Effector memory CD8-positive, alpha-beta T cell (primary cell): Measurements from ENCODE around the gene RBM20.
A peak's percentile ranks its signal among the peaks of the same experiment; 100 is the strongest.

Experiments used
- ATAC-seq: fragments of 150-1000 bp; cut with Tn5 transposase; replicated peaks from 2 replicates; pipeline ENCODE4 v1.10.0; 2021; ENCODE audit warnings: mild to moderate bottlenecking, moderate library complexity
- DNase-seq, 3 experiments: peaks; one replicate each; pipeline ENCODE4 v3.0.0; 2021
- H3K27ac Mint-ChIP-seq, 2 donors: one replicate each; pipeline ENCODE4 v1.8.0; 2022; ENCODE audit warnings: mild to moderate bottlenecking in 2 of 2, mixed read lengths in 2 of 2, moderate library complexity in 2 of 2
- H3K27me3 Mint-ChIP-seq, 2 donors: one replicate each; pipeline ENCODE4 v1.8.0; 2022; ENCODE audit warnings: mixed read lengths in 2 of 2
- H3K36me3 Mint-ChIP-seq: one replicate; pipeline ENCODE4 v1.8.0; 2022; ENCODE audit warnings: mild to moderate bottlenecking, moderate library complexity, mixed read lengths; ENCODE audit not compliant: insufficient read depth
- H3K4me1 Mint-ChIP-seq, 2 donors: one replicate each; pipeline ENCODE4 v1.8.0; 2022; ENCODE audit warnings: low read depth in 2 of 2, mixed read lengths in 2 of 2
- H3K4me3 Mint-ChIP-seq, 2 donors: one replicate each; pipeline ENCODE4 v1.8.0; 2022; ENCODE audit warnings: mild to moderate bottlenecking in 2 of 2, mixed read lengths in 2 of 2, moderate library complexity in 2 of 2
- H3K9me3 Mint-ChIP-seq, 2 donors: one replicate each; pipeline ENCODE4 v1.8.0; 2022; ENCODE audit warnings: mixed read lengths in 2 of 2

RBM20 gene

DNA sequence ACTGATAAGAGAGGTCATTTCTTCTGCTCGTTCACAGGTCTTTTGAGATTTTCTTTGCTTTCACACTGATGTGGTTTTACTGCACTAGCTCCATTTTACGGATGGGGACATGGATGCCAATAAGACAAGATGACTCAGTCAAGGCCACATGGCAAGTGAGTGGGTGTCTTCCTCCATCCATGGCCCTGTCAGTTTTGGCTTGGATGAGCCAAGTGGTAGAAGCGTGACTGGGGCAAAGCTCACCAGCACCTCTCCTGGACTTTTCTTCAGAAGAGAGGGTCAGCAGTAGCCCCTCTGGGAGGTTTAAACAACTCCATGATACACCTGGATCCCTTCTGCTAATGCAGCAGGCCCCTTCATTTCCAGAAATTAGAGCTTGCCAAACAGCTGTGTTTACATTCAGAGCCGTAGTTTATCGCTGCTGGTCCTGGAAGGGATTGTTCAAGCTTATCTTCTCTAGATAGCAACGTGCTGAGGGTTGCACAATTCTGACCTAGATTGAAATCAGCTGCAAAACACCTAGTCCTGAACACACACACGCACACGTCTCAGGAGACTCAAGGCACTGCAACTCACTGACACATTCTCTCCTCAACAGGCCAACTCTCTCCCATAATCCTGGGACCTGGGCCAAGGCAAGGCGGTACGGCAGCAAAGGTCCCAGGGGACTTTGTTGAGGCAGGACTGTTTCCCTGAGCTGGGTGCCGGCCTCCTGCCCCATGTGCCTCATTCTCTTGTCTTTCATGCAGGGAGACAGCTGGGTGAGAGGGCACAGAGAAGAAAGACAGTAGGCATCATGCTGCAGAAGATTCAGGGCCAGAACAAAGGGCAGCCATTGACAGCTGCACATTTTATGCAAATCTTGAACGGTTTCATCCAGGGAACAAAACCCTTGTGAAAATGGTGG is 213.4 kb downstream of the RBM20 start:
- H3K4me1 Mint-ChIP-seq: peaks cover 69 to 76% of the 10 kb centered on the region in 2 donors
- H3K9me3 Mint-ChIP-seq: no peaks in the 10 kb centered on the region
- ATAC-seq (peak; percentile 50), DNase-seq (peak in 1 of 3 experiments; percentile 17)
- peaks cover 17% of the 10 kb centered on the region for H3K36me3 Mint-ChIP-seq
- H3K27me3 Mint-ChIP-seq: no peaks in the 10 kb centered on the region
- H3K4me3 Mint-ChIP-seq: peak overlapping the region; percentile 58 to 61
- peak overlapping the region in 1 of 2 donors; percentile 80 for H3K27ac Mint-ChIP-seq

DNA sequence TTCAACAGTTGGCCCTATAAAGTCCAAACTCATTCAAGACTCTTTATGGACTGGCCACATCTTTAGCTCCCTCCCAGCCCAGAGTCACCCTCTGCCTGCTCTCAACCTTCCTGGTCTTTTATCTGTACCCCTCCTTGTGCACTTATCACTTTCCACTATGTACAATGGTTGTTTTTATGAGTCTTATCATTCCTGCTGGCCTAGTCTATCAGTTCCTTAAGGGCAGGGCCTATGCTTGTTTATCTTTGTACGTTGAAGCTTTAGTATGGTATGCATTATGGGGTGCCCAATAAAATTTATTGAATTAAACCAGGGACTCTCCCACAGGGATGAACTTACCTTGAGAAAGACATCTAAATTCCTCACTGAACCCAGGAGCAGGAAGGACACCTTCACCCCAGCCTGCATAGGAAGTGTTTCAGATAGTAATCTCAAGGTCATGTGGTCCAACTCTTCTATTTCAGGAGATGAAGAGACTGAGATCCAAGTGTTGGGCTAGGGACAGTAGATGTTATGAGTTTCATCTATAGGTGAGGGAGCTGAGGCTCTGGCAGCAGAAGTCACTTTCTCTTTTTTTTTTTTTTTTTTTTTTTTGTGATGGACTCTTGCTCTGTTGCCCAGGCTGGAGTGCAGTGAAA is 214.3 kb downstream of the RBM20 start:
- ATAC-seq (no peak), DNase-seq (no peak)
- peak overlapping the region; percentile 58 to 61 for H3K4me3 Mint-ChIP-seq
- H3K4me1 Mint-ChIP-seq: peaks cover 66 to 74% of the 10 kb centered on the region in 2 donors
- H3K36me3 Mint-ChIP-seq: peaks cover 15% of the 10 kb centered on the region
- H3K27ac Mint-ChIP-seq: peak overlapping the region; percentile 80 to 99
- H3K9me3 Mint-ChIP-seq: no peaks in the 10 kb centered on the region
- no peaks in the 10 kb centered on the region for H3K27me3 Mint-ChIP-seq

DNA sequence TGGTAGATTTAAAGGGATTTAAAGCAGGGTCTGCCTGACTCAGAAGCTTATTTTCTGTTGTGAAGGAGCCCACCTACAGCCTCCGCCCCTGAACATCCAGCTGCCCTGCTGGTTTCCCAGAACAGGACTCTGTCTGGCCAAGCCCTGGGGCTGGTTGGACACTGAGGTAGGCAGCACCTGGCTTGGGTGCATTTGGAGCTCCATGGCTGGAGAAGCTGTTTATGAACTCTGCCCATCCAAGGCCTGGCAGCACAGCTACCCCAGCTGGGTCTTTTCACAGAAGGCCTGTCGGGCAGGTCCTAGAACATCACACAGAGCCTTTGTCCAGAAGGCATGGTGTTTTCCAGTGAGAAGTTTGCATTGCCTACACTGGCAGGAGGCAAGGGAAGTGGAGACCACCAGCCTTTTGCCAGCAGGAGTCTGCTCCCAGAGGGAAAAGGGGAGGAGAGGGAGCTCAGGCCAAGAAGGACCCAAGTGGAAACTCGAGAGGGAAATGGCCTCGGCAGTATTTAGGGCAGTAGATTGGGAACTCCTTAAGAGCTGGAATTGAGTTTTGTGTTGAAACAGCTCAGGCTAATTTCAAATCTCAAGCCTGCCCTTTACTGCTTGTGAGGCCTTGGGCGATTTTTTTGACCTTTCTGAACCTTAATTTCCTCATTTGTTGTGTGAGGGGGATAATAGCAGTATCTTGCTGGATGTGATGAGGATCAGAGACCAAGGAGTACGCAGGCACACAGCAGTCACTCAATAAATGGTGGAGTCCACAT is 215.3 kb downstream of the RBM20 start:
- DNase-seq: no peak
- Mint-ChIP-seq H3K9me3 (no peaks in the 10 kb centered on the region), H3K36me3 (peaks cover 15% of the 10 kb centered on the region), H3K27me3 (no peaks in the 10 kb centered on the region), H3K27ac (peak overlapping the region; percentile 95 to 99), H3K4me3 (peak overlapping the region; percentile 58 to 66), H3K4me1 (peaks cover 67 to 74% of the 10 kb centered on the region in 2 donors)
- ATAC-seq: no peak

DNA sequence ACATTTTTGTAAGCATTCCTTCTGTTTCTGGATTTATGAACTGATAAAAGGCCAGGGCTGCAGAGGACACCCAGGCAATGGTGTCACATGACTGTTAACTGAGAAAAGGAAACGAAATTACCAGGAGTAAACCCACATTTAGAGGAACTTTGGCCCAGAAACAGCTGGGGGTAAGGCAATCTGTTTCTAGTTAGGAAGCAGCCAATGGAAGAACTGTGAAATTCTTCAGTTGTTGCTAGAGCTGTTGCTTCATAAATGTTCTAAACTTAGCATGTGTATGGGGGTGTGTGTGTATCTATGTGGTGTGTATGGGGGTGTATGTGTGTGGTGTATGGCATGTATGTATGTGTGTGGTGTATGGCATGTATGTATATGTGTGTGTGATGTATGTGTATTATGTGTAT is 215.8 kb downstream of the RBM20 start:
- Mint-ChIP-seq H3K27me3 (no peaks in the 10 kb centered on the region), H3K9me3 (no peaks in the 10 kb centered on the region), H3K4me1 (peaks cover 72 to 77% of the 10 kb centered on the region in 2 donors), H3K27ac (peak overlapping the region; percentile 95 to 99), H3K4me3 (peak overlapping the region; percentile 58 to 66), H3K36me3 (peaks cover 15% of the 10 kb centered on the region)
- DNase-seq: no peak
- no peak for ATAC-seq

DNA sequence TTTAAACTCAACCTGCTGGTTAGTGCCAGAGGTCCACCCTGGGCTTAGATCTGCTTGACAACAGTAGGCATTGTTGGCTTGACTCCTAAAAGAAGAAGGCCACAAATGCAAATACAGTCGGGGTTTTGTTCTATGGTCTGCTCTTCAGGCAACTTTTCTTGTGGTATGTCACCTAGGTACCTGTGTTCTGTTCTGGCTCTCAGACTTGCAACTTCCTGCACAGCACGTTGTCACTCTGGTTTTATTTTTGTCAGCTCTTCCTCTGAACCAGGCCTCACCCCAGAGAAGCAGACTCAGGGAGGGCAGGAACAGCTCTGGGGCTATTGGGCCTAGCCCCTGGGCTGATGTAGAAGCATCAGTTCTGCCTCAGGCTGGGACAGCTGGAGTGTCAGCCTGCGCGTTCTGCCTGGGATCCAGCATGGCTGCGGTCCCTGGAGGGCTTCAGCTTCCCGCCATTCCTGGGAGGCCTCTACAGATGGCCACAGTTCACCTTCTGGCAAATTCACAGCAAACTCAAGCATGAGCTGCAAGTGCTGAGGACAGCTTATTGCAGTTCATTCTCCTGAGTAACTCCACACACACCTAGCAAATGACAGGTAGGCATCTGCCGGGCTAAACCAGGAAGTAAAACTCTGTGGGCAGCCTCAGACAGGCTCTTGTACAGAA is 216.6 kb downstream of the RBM20 start:
- ATAC-seq (peak; percentile 77), DNase-seq (peak; percentile 58 to 65 (median 58))
- Mint-ChIP-seq H3K36me3 (peaks cover 15% of the 10 kb centered on the region), H3K4me3 (peak overlapping the region; percentile 58 to 66), H3K9me3 (no peaks in the 10 kb centered on the region), H3K27ac (peak overlapping the region; percentile 95 to 99), H3K4me1 (peaks cover 74 to 77% of the 10 kb centered on the region in 2 donors), H3K27me3 (no peaks in the 10 kb centered on the region)

DNA sequence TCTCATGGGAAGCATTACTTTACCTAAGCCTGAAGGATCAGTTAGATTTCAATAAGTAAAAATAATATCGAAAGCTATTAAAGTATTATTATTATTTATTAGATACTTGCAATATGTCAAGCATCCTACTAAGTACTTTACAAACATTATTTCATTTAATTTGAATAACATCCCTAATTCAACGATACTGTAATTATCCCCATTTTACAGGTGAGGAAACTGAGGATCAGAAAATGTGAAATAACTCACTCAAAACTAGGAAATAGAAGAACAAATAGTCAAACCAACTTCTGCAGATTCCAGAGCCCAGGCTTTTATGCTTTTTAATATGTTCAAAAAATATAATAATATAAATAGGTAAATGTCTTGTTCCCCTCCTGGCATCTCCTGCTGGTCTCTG is 217.3 kb downstream of the RBM20 start:
- H3K4me3 Mint-ChIP-seq: peak overlapping the region in 1 of 2 donors; percentile 66
- peak overlapping the region; percentile 95 to 99 for H3K27ac Mint-ChIP-seq
- DNase-seq: no peak
- H3K9me3 Mint-ChIP-seq: no peaks in the 10 kb centered on the region
- no peaks in the 10 kb centered on the region for H3K27me3 Mint-ChIP-seq
- peaks cover 15% of the 10 kb centered on the region for H3K36me3 Mint-ChIP-seq
- no peak for ATAC-seq
- H3K4me1 Mint-ChIP-seq: peaks cover 78 to 80% of the 10 kb centered on the region in 2 donors

DNA sequence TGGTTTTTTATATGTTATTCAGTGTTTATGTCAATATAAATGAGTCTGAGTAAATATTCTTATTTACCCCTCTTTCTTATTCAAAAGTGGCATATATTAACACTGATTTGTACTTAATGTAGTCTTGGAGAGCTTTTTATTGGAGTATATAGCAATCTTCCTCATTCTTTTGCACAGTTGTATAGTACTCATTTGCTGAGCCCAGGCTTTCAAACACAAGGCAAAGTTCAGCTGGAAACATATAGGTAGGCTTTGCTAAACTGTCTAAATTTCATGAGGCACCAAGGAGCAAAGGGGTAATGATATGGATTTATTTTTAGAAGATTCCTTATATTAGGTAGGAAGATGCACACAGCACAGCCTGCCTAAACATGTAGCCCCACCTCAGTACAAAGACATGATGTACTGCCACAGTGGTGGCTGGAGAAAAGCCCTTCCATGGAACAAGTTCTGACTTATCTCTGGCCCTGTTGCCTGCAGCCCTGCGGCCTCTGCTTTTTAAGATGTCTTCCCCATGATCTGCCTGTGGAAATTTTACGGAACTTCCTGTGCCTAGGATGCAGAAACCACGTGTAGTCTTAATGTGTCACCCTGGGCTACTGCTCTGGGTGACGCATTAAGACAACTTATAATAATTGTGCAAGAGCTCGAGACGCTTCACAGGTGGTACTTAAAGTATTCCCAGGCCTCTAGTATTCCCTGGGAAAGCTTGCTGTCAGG is 218.0 kb downstream of the RBM20 start:
- H3K9me3 Mint-ChIP-seq: no peaks in the 10 kb centered on the region
- no peaks in the 10 kb centered on the region for H3K27me3 Mint-ChIP-seq
- H3K4me1 Mint-ChIP-seq: peaks cover 83 to 86% of the 10 kb centered on the region in 2 donors
- DNase-seq (no peak), ATAC-seq (no peak)
- H3K36me3 Mint-ChIP-seq: peaks cover 15% of the 10 kb centered on the region
- peak overlapping the region; percentile 59 to 99 for H3K27ac Mint-ChIP-seq
- peak overlapping the region in 1 of 2 donors; percentile 36 for H3K4me3 Mint-ChIP-seq

DNA sequence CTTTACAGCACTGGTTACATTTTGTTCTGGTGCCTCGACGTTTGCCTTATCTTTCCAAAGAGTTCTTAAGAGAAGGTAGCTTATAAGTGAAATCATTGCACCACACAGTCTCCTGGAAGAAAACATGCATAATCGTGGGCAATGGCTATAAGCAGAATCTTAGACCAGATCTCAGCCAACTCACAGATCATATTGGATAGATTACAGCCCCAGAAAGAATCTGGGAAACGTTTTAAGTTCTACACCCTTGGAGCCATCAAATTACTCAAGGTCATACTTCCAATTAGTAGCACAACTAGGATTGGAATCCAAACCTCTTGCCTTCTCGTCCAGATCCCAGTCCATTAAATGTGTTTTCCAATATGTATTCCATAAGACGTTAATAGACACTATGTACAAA is 218.8 kb downstream of the RBM20 start:
- peaks cover 82 to 86% of the 10 kb centered on the region in 2 donors for H3K4me1 Mint-ChIP-seq
- peak overlapping the region in 1 of 2 donors; percentile 25 for H3K4me3 Mint-ChIP-seq
- peaks cover 15% of the 10 kb centered on the region for H3K36me3 Mint-ChIP-seq
- no peaks in the 10 kb centered on the region for H3K9me3 Mint-ChIP-seq
- ATAC-seq: no peak
- DNase-seq: no peak
- peak overlapping the region; percentile 87 to 99 for H3K27ac Mint-ChIP-seq
- H3K27me3 Mint-ChIP-seq: no peaks in the 10 kb centered on the region

DNA sequence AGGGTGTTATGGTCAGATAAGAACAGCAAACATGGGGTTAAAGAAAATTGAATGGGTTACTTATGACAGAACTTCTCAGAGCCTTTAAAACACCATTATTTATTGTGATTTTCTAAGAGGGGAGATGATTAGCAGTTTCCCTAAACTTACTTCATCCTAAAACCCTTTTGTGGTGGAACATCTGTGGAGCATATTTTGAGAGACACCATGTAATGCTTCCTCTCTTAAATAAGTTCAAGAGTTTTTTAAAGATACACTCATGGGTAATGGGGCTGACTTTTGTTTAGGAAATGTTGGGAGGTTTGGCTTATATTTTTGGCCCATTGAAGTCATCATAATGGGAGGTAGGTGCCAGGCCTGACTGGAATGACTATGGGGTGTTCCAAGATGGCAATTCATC is 219.2 kb downstream of the RBM20 start:
- DNase-seq (no peak), ATAC-seq (no peak)
- Mint-ChIP-seq H3K9me3 (no peaks in the 10 kb centered on the region), H3K27me3 (no peaks in the 10 kb centered on the region), H3K27ac (peak overlapping the region; percentile 87 to 99), H3K36me3 (peaks cover 12% of the 10 kb centered on the region), H3K4me1 (peaks cover 81 to 86% of the 10 kb centered on the region in 2 donors), H3K4me3 (peak overlapping the region in 1 of 2 donors; percentile 25)

DNA sequence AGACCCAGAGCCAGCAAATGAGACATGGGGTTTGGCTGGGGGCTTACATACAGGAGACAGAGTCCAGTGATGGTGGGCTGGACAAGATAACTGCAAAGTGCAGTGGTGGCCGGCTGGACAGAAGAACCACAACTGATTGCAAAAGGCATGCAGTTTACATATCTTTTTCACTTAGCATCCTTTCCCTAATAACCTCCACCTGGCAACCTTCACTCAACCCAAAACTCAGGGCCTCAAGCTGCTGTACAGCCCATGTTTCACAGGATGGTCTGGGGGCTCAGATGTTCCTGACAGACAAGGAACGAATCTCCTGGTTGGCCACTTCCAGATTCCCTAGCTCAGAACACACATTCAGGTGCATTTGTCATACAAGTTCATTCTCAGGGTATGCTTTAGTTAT is 219.8 kb downstream of the RBM20 start:
- no peak for DNase-seq
- ATAC-seq: no peak
- peaks cover 15% of the 10 kb centered on the region for H3K36me3 Mint-ChIP-seq
- H3K9me3 Mint-ChIP-seq: no peaks in the 10 kb centered on the region
- H3K27me3 Mint-ChIP-seq: no peaks in the 10 kb centered on the region
- peak overlapping the region; percentile 87 to 99 for H3K27ac Mint-ChIP-seq
- H3K4me3 Mint-ChIP-seq: peak overlapping the region; percentile 23 to 87
- H3K4me1 Mint-ChIP-seq: peaks cover 83 to 90% of the 10 kb centered on the region in 2 donors

DNA sequence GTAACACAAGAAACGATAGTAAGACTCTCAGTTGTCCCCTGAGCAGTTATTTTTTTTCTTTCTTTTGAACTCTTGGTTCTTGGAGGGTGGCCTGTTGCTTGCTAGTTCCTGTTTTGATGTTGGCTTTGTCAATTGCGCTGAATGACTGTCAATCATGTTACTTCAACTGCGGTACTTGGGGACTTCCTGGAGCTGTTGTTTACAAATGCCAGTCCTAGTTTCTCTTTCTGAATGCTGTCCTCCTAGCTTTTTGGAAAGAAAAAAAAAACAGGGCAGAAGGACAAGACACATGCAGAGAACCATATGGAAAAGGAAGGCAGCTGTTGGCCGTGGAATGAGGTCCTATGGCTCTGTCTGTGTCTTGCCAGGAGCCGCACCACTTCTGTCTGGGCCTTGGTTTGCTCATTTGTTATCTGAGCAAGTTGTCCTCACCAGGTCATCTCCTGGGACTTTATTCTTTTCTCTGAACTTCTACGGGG is 220.6 kb downstream of the RBM20 start:
- H3K27ac Mint-ChIP-seq: peak overlapping the region; percentile 87 to 99
- peak; percentile 50 to 56 (median 55) for DNase-seq
- H3K27me3 Mint-ChIP-seq: no peaks in the 10 kb centered on the region
- peak overlapping the region; percentile 82 to 87 for H3K4me3 Mint-ChIP-seq
- ATAC-seq: peak; percentile 69
- peaks cover 83 to 94% of the 10 kb centered on the region in 2 donors for H3K4me1 Mint-ChIP-seq
- peaks cover 12% of the 10 kb centered on the region for H3K36me3 Mint-ChIP-seq
- no peaks in the 10 kb centered on the region for H3K9me3 Mint-ChIP-seq

DNA sequence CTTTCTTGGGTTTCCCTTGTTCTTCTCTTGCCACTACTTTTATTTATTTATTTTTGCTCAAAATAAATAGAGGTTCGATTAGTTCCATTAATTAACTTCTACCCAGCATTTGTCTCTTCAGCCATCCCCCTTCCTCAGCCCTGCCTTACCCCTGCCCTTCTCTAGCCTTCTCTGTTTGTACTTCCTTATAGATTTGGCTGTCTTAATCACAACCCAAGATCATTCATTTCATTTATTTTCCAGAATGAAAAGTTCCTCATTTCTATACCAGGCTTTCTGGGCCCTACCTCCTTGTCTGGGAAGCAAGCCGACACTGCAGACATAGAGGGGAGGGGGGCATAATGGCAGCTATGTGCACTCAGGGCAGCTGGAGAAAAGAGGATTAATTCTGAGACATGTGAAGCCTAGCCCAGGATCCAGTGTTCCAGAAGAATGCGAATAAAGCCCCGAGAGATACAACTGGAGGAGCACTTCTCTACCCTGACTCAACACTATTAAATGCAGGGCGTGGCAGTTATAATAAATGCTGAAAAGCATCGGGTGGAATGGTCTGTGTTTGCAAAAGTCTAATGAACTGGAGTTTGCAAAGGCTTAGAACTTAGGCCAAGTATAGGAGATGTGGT is 221.2 kb downstream of the RBM20 start:
- H3K27me3 Mint-ChIP-seq: no peaks in the 10 kb centered on the region
- ATAC-seq (no peak), DNase-seq (no peak)
- peak overlapping the region; percentile 82 to 87 for H3K4me3 Mint-ChIP-seq
- H3K4me1 Mint-ChIP-seq: peaks cover 83 to 94% of the 10 kb centered on the region in 2 donors
- no peaks in the 10 kb centered on the region for H3K9me3 Mint-ChIP-seq
- H3K27ac Mint-ChIP-seq: peak overlapping the region; percentile 87 to 99
- H3K36me3 Mint-ChIP-seq: peaks cover 15% of the 10 kb centered on the region
